ENCODE data around the gene IL31.

DNA sequence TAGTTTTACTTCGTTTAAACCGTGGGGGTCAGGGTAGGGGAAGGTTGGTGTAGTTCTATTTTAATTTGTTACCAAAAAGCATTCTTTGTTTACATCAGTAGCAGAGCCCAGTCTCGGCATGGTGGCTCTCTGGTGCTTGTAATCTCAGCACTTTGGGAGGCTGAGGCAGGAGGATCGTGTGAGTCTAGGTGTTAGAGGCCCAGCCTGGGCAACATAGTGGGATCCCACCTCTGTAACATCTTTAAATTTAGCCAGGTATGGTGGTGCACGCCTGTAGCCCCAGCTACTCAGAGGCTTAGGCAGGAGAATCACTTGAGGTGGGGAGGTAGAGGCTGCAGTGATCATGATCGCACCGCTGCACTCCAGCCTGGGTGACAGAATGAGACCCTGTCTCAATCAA lies 11.1 kb upstream of the IL31 start:
- TF ChIP-seq, protein P1, sequence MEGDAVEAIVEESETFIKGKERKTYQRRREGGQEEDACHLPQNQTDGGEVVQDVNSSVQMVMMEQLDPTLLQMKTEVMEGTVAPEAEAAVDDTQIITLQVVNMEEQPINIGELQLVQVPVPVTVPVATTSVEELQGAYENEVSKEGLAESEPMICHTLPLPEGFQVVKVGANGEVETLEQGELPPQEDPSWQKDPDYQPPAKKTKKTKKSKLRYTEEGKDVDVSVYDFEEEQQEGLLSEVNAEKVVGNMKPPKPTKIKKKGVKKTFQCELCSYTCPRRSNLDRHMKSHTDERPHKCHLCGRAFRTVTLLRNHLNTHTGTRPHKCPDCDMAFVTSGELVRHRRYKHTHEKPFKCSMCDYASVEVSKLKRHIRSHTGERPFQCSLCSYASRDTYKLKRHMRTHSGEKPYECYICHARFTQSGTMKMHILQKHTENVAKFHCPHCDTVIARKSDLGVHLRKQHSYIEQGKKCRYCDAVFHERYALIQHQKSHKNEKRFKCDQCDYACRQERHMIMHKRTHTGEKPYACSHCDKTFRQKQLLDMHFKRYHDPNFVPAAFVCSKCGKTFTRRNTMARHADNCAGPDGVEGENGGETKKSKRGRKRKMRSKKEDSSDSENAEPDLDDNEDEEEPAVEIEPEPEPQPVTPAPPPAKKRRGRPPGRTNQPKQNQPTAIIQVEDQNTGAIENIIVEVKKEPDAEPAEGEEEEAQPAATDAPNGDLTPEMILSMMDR (IDR thresholded peaks at IDR 0.05): no peak
- no peak for TF ChIP-seq POLR2A (IDR thresholded peaks at IDR 0.05)

Measured in testis (tissue), 2 donors.